Activated CD4-positive, alpha-beta T cell treated with anti-CD3 and anti-CD28 coated beads, Interleukin-2, amount 50 U/mL, for 1 hour (primary cell): ENCODE measurements around the gene CHP1.
"Not testable (repeated sequence)": the region's sequence is repeated elsewhere in the genome, so short reads cannot be mapped to it uniquely, and the experiment has no call there.

Experiments
- DNase-seq: peaks from one replicate; pipeline ENCODE4 v3.0.0-alpha.2; 2020

Gene CHP1

GRCh38 chr15:41258750-41259471, 27.8 kb downstream of the CHP1 start:
- no peak for DNase-seq

DNA sequence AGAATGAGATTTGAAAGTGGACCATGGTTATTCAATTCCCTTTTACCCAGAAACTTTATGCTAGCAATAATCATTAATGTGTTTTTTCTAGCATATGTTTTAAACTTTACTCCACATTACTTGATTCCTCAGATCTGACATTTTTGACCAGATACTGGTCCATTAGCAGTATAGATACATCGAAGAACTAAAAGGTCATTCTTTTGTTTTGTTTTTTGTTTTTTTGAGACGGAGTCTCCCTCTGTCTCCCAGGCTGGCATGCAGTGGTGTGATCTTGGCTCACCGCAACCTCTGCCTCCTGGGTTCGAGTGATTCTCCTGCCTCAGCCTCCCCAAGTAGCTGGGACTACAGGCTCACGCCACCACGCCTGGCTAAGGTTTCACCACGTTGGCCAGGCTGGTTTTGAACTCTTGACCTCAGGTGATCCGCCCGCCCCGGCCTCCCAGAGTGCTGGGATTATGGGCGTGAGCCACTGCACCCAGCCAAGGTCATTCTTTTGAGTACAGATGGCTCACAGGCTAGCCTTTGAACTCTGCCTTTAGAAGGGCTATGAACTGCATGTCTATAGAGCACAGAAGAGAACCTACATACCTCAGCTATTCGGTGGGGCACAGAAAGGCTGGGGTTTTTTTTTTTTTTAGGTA, 28.6 kb downstream of the CHP1 start:
- no peak for DNase-seq

- not testable (repeated sequence) for DNase-seq
Measured at GRCh38 chr15:41260924-41261323, 29.9 kb downstream of the CHP1 start.

DNA sequence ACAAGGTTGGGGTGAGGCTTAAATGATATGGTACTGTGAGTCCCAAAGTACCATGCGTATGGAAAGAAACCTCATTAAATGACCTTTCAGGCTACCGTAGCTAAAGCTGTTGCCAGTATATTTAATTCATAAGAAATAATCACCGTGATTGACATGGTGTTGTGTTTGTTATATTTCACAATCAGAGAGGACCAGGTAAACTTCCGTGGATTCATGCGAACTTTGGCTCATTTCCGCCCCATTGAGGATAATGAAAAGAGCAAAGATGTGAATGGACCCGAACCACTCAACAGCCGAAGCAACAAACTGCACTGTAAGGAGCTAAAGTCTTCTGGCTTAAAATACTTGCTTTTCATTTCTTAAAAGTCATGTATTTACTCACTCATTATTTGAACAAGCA, 31.5 kb downstream of the CHP1 start:
- no peak for DNase-seq

- no peak for DNase-seq
Measured at GRCh38 chr15:41263891-41264351, 32.9 kb downstream of the CHP1 start.

DNA sequence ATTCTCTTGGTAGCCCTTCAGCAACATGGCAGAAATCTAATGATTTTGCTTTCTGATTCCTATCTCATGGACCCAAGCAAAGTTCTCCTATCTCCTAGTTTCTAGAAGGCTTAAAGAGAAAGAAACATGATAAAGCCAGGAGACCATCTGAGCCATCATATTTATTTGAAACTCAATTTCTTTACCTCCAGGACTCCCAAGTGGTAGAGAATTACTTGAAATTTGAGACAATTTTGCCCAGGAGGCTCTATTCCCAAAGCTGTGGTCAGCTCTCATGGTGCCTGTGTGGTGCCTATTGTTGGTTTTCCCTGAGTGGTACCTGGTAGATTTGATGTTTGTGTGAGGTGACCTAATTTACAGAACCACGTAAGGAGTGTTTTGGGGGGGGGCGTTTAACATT, 38.8 kb downstream of the CHP1 start:
- DNase-seq, result no peak

DNA sequence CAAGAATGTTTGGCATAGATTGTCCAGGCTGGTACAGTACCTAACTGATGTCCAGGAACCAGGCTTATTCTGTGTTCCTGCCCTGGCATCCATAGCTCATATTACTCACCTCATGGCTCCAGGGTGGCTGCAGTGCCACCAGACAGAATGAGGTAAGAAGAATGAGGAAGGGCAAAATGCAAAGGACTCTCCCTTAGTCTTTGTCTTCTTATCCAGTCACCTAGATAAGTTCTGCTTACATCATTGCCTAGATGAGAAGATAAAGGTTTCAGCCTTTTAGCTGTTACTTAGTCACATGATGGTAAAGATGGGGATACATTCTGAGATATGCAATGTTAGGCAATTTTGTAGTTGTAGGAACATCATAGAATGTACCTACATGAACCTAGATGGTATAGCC, 45.8 kb downstream of the CHP1 start:
- DNase-seq, result no peak

DNA sequence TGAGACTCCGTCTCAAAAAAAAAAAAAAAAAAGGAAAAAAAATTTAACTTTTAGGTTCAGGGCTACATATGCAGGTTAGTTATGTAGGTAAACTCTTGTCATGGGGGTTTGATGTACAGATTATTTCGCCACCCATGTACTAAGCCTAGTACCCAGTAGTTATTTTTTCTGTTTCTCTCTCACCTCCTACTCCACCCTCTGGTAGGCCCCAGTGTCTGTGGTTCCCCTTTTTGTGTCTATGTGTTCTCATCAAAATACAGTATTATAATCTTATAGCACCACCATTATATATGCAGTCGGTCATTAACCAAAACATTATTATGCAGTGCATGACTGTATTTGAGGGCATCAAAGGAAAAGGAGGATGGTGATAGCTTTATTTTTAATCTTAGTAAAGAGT, 47.3 kb downstream of the CHP1 start:
- DNase-seq, result no peak

- no peak for DNase-seq
Measured at GRCh38 chr15:41279535-41280283, 48.6 kb downstream of the CHP1 start.

- no peak for DNase-seq
Measured at GRCh38 chr15:41281236-41281635, 50.2 kb downstream of the CHP1 start.

DNA sequence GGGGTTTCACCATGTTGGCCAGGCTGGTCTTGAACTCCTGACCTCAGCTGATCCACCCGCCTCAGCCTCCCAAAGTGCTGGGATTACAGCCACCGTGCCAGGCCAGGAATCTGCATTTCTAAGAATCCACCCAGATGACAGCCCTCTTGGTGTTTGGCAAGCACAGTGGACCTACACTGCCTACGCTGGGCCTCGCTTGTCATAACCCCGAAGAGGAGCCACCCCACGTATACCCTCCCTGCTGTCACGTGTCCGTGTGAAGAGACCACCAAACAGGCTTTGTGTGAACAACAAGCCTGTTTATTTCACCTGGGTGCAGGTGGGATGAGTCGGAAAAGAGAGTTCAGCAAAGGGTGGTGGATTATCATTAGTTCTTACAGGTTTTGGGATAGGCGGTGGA, 51.4 kb downstream of the CHP1 start:
- DNase-seq, result not testable (repeated sequence)

DNA sequence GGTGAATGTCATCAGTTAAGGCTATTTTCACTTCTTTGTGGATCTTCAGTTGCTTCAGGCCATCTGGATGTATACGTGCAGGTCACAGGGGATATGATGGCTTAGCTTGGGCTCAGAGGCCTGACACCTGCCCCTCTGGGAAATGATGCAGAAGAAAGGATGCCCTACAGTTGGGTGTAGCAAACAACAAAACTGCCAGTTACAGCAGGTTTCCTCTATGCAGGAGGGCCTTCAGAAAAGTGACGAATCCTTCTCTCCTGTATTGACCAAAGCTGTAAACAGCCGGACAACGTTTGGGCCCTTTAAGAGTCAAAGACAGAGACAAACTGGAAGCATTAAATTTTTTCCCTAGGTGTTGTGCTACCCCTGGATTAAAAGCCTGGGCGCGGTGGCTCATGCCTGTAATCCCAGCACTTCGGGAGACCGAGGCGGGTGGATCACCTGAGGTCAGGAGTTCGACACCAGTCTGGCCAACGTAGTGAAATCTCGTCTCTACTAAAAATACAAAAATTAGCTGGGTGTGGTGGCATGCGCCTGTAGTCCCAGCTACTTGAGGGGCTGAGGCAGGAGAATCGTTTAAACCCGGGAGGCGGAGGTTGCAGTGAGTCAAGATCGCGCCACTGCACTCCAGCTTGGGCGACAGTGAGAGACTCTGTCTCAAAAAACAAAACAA, 52.0 kb downstream of the CHP1 start:
- not testable (repeated sequence) for DNase-seq

GRCh38 chr15:41283653-41284426, 52.8 kb downstream of the CHP1 start:
- peak; percentile 97 for DNase-seq

DNA sequence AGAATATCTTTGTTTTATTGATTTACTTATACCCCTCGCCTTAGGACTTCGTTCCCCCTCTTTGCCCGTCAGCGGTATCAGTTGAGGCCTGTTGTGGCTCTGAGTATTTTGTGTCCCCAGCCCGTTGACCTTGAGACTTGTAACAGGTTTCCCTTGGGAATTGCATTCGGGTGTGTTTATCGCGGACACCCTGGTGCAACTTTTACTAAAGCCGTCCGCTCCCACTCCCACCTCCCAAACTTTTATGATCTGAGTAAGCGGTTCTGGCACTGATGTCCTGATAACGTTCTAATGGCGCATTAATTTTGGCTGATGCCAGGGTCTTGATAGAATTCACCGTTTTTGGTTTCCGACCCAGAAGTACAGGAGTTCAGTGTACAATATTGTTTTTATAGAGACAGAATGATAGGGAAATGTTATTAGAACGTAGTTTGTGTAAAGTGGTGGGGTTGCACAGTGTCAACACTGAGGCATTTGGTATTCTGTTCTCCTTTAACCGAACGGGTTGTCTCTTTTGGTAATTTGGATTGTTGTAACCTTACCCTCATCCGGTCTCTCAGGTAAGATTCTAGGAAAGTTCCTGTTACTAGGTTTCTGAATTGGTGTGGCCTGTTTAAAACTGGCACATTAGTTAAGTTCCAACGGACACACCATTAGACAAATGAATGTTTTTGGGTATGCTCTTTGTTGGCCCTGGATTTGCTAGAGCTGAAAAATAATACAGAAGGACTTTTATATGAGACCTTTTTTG, 53.5 kb downstream of the CHP1 start:
- no peak for DNase-seq

DNA sequence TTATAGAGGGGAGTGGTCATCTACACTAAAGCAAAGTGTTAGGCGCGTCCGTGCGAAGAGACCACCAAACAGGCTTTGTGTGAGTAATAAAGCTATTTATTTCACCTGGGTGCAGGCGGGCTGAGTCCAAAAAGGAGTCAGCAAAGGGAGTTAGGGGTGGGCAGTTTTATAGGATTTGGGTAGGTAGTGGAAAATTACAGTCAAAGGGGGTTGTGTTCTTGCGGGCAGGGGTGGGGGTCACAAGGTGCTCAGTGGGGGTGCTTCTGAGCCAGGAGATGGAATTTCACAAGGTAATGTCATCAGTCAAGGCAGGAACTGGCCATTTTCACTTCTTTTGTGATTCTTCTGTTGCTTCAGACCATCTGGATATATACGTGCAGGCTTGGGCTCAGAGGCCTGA, 54.2 kb downstream of the CHP1 start:
- DNase-seq, result no peak

DNA sequence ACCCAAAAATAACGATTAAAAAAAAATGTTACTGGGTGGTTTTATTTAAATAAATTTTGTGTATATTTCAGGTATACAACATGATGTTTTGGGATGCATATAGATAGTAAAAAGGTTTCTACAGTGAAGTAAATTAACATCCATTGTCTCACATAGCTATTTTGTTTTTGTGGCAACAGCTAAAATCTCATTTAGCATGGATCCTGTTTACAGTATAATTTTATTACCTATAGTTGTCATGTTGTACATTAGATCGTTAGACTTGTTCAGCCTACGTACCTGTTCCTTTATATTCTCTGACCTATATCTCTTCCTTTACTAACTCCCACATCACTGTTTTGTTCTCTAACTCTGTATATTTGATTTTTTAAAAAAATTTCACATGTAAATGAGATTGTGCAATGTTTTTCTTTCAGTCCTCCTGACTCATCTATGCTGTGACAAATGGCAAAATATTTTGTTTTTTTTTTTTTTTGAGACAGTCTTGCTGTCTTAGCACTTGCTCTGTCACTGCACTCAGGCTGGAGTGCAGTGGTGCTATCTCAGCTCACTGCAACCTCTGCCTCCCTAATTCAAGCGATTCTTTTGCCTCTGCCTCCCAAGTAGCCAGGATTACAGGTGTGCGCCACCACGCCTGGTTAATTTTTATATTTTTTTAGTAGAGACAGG, 55.7 kb downstream of the CHP1 start:
- no peak for DNase-seq

DNA sequence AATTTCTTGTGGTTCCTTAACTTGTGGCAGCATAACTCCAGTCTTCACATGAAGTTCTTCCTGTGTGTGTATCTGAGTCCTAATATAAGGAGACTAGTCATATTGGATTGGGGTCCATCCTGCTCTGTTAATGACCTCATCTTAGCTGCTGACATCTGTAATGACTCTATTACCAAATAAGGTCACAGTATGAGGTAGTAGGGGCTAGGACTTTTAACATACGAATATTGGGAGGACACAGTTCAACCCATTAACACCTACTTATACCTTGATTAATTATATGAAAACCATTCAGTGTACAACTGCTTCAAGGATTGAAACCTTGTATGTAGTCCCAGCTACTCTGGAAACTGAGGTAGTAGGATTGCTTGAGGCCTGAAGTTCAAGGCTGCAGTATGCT, 57.4 kb downstream of the CHP1 start:
- DNase-seq, result no peak

GRCh38 chr15:41289953-41290352, 58.9 kb downstream of the CHP1 start:
- no peak for DNase-seq

DNA sequence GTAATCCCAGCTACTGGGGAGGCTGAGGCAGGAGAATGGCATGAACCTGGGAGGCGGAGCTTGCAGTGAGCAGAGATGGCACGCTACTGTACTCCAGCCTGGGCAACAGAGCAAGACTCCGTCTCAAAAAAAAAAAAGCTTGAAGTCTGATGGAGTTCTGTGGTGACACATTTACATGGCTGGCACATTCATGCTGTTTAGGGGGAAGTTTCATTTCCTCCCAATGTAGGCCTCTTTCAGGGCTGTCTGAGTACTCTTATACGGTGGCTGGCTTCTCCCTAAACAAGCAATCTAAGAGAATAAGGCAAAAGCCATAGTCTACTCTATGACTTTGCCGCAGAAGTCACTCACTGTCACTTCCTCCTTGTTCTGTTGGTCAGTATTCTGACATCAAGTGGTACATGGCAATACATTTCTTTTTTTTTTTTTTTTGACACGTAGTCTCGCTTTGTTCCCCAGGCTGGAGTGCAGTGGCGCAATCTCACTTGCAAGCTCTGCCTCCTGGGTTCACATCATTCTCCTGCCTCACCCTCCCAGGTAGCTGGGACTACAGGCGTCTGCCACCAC, 60.1 kb downstream of the CHP1 start:
- DNase-seq, result no peak

GRCh38 chr15:41292521-41292920, 61.5 kb downstream of the CHP1 start:
- DNase-seq, result no peak

DNA sequence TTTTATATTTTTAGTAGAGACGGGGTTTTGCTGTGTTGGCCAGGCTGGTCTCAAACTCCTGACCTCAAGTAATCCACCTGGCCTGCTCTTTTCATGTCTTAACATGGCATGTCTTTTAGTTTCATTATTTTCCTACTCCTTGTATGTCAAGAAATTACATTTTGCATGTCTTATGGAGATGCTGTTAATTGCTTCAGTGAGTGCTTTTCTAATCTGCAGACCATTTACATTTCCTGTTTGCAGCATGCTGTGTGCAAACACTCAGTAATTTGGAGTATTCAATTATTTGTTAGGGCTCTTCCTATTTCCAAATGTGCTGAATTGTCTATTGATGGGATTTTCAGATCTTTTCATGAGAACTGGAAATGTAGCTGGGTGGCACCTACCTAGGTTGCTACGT, 70.1 kb downstream of the CHP1 start:
- not testable (repeated sequence) for DNase-seq
